HG02623 (cell line): ENCODE measurements around the gene C6orf47.

Experiments used
- ATAC-seq: cut with Tn5 transposase; IDR thresholded peaks from one replicate; pipeline ENCODE4 v1.9.1; 2021; ENCODE audit warnings: moderate library complexity; ENCODE audit not compliant: unreplicated experiment

The C6orf47 gene

GRCh38 chr6:31687860-31688693, 27.5 kb upstream of the C6orf47 start:
- ATAC-seq: no peak

DNA sequence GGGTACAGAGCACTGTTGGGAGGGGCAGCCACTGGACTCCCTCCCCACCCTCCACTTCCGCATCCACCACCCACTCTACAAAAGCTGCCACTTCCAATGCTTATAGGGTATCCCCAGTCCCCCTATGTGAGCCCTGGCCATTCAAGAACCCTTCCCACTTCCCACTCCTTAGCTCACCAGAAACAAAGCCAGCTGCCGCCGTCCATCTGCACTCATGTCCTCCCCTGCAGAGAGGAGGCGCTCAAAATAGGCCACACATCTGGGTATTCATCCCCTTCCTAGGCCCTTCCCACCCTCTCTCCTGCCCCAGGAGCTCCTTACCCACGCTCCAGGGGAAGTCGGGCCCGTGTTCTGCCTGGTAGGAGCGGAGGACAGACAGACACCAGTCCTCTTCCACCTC, 26.7 kb upstream of the C6orf47 start:
- no peak for ATAC-seq

DNA sequence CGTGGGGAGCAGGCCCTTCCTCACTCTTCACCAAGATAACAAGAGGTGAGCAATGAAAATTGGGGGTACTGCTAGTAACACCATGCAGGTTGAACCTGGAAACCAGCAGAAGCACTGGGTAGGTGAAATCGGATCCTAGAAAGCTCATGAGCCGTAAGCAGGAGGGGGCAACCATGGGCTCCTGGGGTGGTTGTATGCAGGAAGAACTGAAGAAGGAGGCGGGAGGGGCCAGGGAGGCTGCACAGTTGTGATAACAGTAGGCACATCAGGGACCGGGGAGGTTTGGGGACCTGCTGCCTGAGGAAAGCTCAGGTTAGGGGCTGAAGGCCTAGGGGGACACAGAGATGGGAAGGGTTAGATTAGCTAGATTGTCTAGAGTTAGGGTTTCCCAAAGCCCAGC, 25.9 kb upstream of the C6orf47 start:
- ATAC-seq: no peak

- ATAC-seq: no peak
These were observed 23.0 kb upstream of the C6orf47 start for GRCh38 chr6:31683591-31683990.

DNA sequence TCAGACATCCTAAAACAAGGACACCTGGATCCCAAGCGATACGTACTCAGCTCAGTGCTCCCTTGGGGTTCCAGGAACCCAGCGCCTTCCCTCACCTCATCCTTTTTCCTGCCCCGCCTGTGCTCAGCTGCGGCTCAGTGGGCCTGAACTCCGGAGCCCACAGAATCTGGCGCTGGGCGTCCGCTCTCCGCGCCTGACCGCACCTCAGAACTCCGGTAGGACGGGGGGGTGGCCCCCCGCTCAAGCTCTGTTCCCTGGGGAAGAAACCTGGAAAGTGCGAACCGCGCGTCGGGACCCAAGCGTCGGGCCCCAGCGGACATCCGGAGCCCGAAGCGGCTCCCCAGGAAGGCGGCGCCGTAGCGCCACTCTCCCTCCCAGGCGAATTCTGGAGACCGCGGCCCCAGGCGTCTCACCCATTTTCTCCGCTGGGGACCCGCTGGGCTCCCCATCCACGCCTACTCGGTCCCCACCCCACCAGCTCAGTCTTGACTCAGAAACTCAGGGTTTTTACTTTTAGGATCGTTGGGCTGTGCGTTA, 20.6 kb upstream of the C6orf47 start:
- ATAC-seq: no peak

- ATAC-seq: no peak
These were observed 19.9 kb upstream of the C6orf47 start, which contains the start of gene LY6G5C for GRCh38 chr6:31680226-31681134. Gene LY6G5C, minus strand, starts transcription at chr6:31681067. Its CDS starts 694 bp downstream, at chr6:31680373.

DNA sequence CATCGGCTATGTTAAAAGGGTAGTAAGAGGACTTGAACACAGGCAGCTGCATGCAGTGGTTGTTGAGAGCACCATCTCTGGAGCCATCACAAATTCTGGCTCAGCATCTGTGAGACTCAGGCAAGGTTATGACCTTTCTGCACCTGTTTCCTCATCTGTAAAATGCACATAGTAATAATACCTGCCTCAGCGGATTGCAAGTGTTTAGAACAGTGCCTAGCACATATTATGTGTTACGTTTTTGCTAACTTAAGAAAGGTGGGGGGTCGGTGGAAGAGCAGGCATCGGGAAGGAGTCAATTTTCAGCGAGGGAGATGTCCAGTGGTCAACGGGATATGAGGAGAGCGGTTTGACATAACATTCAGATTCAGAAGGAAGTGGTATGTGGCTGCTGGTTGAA, 17.4 kb upstream of the C6orf47 start:
- no peak for ATAC-seq

- no peak for ATAC-seq
These were observed 16.3 kb upstream of the C6orf47 start for GRCh38 chr6:31676904-31677303.

- no peak for ATAC-seq
These were observed 15.8 kb upstream of the C6orf47 start for GRCh38 chr6:31676322-31676903.

GRCh38 chr6:31669676-31670075, 9.1 kb upstream of the C6orf47 start, which contains the start of gene LY6G5B:
Gene LY6G5B, plus strand, starts transcription at chr6:31669976. Its CDS starts 975 bp downstream, at chr6:31670951.
- ATAC-seq: no peak

GRCh38 chr6:31666337-31666965, 5.9 kb upstream of the C6orf47 start:
- no peak for ATAC-seq

DNA sequence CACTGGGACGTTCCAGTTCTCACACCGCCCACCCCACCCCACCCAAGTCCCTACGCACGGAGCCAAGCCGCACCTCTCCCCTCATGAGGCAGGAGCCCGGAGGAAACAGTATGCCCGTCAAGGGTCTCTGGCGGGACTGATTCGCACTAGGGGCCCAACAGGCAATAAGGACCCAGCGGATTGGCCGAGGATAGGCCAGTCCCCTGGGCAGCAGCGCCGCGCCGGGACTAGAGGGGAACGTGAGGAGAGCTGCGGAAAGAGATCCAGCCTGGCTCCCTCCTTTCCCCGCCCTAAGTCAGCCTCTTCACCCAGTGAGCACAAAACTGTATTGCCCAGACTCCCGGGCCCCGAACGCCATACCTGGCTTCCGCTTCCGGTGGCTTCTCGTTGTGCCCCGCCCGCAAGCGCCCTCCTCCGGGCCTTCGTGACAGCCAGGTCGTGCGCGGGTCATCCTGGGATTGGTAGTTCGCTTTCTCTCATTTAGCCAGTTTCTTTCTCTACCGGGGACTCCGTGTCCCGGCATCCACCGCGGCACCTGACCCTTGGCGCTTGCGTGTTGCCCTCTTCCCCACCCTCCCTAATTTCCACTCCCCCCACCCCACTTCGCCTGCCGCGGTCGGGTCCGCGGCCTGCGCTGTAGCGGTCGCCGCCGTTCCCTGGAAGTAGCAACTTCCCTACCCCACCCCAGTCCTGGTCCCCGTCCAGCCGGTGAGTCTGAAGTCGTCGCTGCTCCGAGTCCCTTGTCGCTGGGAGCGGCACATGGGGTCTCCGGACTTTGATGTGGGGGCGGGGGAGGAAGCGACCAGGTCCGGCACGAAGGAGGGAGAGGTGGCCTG, 5.1 kb upstream of the C6orf47 start, which contains the start of gene CSNK2B:
Gene CSNK2B (plus strand): TSS at position 580 of the 836 bp plus-strand sequence. CDS start 752 bp downstream, outside the sequence.
- ATAC-seq: peak; percentile 83

GRCh38 chr6:31664790-31665500, 4.4 kb upstream of the C6orf47 start, which contains the start of gene GPANK1:
Gene GPANK1, minus strand, starts transcription at chr6:31664997. Its CDS starts 519 bp downstream, at chr6:31664478.
- ATAC-seq: no peak

- no peak for ATAC-seq
These were observed 3.6 kb upstream of the C6orf47 start for GRCh38 chr6:31663961-31664789.

- ATAC-seq: no peak
These were observed 2.8 kb upstream of the C6orf47 start for GRCh38 chr6:31663126-31663960.

DNA sequence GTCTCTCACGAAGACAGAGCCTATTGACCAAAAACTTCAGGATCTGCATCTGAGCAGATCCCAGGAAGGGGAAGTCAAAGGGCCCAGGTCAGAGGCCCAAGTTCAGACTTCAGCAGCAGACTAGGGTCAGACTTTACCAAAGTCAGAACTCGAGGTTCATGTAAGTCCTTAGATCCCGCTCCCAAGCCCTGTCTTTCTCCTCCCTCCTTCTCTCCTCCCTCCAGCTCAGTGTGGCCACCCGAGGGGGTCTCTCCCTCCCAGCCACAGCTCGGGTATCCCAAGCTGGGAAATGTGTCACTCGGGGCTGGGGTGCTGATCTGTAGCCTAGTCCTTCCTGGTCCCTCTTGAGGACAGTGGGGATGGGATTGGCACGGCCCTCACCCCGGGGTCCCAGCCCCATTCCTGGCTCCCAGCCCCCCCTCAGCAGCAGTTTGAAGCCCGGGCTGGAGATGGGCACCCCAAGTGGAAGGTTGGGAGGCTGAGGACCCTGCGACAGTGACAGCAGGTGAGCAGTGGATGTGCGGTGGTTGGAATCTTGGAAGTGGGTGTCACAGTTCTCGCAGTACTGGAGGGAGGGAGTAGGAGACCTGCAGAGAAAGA, 1.6 kb upstream of the C6orf47 start:
- no peak for ATAC-seq
